ENCODE results near the gene TSPY9.
"Not testable (repeated sequence)": the region's sequence is repeated elsewhere in the genome, so short reads cannot be mapped to it uniquely, and the experiment has no call there.

The TSPY9 gene, protein sequence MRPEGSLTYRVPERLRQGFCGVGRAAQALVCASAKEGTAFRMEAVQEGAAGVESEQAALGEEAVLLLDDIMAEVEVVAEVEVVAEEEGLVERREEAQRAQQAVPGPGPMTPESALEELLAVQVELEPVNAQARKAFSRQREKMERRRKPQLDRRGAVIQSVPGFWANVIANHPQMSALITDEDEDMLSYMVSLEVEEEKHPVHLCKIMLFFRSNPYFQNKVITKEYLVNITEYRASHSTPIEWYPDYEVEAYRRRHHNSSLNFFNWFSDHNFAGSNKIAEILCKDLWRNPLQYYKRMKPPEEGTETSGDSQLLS

DNA sequence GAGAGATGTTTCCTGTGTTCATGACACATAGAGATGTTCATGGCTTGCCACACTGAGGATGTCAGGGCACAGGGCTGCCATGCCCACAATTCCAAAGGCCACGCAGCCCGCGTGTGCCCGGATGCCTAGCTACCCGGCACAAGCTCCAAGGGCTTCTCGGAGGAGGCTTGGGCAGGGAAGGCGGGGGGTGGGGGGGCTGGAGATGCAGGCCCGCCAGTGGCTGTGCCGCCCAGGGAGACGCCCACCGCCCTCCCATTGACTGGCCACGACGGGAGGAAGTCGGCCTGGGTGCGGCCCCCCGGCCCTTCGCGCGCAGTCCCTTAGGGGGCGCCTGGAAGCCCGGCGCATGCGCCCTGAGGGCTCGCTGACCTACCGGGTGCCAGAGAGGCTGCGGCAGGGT lies at the start of gene TSPY9:
Gene TSPY9 (plus strand): TSS at position 301 of the 400 bp plus-strand sequence. CDS start 46 bp downstream, at position 347.
- DNase-seq (ENCODE audit: low read depth in 2 of 2) = not testable (repeated sequence)

GRCh38 chrY:9466655-9467054 lies 20.4 kb upstream of the TSPY9 start, which contains the start of gene TSPY1:
Gene TSPY1 (plus strand): TSS chrY:9466955. CDS start chrY:9467001, 46 bp downstream.
- DNase-seq (ENCODE audit: low read depth in 2 of 2) = not testable (repeated sequence)

- DNase-seq (ENCODE audit: low read depth in 2 of 2) = not testable (repeated sequence)
Measured at GRCh38 chrY:9504396-9504795, 17.3 kb downstream of the TSPY9 start.

DNA sequence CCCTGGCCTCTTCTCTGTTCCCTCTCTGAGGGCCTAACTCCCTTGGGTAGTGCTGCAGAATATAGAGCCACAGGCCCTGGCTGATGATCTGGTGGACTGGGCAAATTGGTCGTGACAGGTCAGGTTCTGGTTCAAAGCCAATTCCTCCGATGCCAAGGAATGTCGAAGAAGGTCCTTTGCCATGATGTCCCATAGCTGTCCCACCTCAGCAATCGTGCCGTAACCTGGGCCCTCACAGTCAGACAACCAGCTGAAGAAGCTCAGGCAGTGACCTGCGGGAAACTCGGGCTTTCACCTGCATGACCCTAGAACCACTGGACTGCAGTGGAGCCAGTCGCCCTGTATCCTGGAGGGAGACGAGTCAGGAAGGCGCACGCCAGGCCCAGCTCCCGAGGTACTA lies 29.2 kb downstream of the TSPY9 start:
- not testable (repeated sequence) for DNase-seq (ENCODE audit: low read depth in 2 of 2)

DNA sequence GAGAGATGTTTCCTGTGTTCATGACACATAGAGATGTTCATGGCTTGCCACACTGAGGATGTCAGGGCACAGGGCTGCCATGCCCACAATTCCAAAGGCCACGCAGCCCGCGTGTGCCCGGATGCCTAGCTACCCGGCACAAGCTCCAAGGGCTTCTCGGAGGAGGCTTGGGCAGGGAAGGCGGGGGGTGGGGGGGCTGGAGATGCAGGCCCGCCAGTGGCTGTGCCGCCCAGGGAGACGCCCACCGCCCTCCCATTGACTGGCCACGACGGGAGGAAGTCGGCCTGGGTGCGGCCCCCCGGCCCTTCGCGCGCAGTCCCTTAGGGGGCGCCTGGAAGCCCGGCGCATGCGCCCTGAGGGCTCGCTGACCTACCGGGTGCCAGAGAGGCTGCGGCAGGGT lies 40.5 kb downstream of the TSPY9 start, which contains the start of gene TSPY10:
Gene TSPY10 (plus strand): TSS at position 301 of the 400 bp plus-strand sequence. CDS start 46 bp downstream, at position 347.
- not testable (repeated sequence) for DNase-seq (ENCODE audit: low read depth in 2 of 2)

Data from stimulated activated CD4-positive, alpha-beta T cell treated with anti-CD3 and anti-CD28 coated beads, Interleukin-15, amount 100 ng/mL, for 48 hours (primary cell).